ENCODE data around the gene PGPEP1. TPM values are rescaled to one million over a fixed set of nuclear protein-coding genes. Genes with fewer than 3 reads are reported as not detected.

Gene PGPEP1, protein sequence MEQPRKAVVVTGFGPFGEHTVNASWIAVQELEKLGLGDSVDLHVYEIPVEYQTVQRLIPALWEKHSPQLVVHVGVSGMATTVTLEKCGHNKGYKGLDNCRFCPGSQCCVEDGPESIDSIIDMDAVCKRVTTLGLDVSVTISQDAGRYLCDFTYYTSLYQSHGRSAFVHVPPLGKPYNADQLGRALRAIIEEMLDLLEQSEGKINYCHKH
- total RNA-seq (10 to 100 TPM; 35.7 to 52.6 (median 45.1) TPM), total RNA-seq (6.8 to 107 (median 47.6) reads per million in 29 experiments)
- total RNA-seq (2013) = 32.7 TPM

DNA sequence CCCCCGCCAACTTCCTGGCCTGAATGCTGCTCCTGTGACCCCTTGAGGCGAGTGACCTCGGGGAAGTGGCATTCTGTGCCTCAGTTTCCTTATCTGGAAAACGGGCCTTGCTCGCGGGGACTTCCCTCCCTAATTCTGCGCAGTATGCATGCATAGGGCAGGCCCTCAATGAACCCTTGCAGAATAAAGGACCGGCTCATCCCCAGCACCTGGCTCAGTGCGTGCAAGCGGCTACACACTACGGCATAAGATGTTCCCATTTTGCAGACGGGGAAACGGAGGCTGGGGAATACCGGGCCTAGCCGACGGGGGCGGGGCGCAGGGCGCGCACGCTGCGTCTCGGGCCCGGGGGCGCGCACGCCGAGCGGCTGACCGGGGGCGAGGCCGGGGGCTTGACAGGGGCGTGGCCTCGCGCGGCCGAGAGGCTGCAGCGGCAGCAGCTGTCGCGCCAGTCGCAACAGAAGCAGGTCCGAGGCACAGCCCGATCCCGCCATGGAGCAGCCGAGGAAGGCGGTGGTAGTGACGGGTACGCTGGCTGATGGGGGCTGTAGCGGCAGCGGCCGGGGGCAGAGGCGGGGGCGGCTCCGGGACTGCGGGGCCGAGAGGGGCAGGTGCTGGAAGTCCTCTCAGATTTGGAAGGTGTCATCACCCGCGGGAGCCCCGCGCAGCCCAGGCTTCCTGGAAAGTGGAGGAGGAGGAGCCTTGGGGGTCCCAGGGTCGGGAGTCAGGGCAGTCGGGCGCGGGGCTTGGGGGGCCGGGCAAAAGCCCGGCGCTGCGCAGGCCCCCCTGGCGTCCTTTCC, at the start of gene PGPEP1:
TSS of gene PGPEP1 (plus strand) at position 409 of the 800 bp plus-strand sequence. CDS start at position 493, 84 bp downstream.
- peak; percentile 53 to 62 (median 61) for ATAC-seq (replicated peaks in 1 of 4)
- H3K27ac Mint-ChIP-seq = peak within 1 kb of the TSS; percentile 94
- Histone ChIP-seq H3K36me3 (ENCODE audit: control insufficient read depth in 2 of 2, extremely low read depth in 1 of 2, insufficient read depth in 1 of 2, low read length in 1 of 2) (peaks cover 5 to 13% of the 10 kb centered on the region in 2 donors), H3K27me3 (replicated peaks in 1 of 2; ENCODE audit: control insufficient read depth in 2 of 2, extremely low read depth in 1 of 2, insufficient read depth in 2 of 2, low read length in 1 of 2) (peaks cover 0 to 2% of the 10 kb centered on the region in 2 experiments), H3K4me1 (ENCODE audit: control insufficient read depth in 1 of 2, extremely low read depth in 1 of 2, insufficient read depth in 2 of 2, low read length in 2 of 2) (peaks cover 0 to 19% of the 10 kb centered on the region in 2 experiments), H3K9me3 (no peaks in the 10 kb centered on the region), H3K27ac (ENCODE audit: low read length) (peak within 1 kb of the TSS; percentile 67), H3K4me3 (ENCODE audit: control insufficient read depth in 1 of 2, extremely low read depth in 1 of 2, low read length in 1 of 2) (peak within 1 kb of the TSS; percentile 45 to 80)
- peak in 29 of 35 experiments; percentile 4 to 75 (median 36) for DNase-seq
- no peaks in the 10 kb centered on the region for H3K9me3 Mint-ChIP-seq
- peak within 1 kb of the TSS; percentile 77 to 89 (median 87) for H3K4me3 Mint-ChIP-seq
- H3K36me3 Mint-ChIP-seq = no peaks in the 10 kb centered on the region
- no peaks in the 10 kb centered on the region for H3K27me3 Mint-ChIP-seq
- 3% methylated on average over 68 of the region's 69 CpGs for WGBS (ENCODE audit: insufficient coverage)
- ChIA-PET CTCF (no interaction called here), POLR2A (interaction anchor here in 1 of 2 donors (0.6 kb wide), 1 partner anchor 67 kb away, joined by 3 read pairs; no protein-coding TSS in a partner anchor)
- peaks cover 14 to 22% (median 20%) of the 10 kb centered on the region in 3 donors for H3K4me1 Mint-ChIP-seq

- ChIA-PET CTCF (interaction anchor here (0.6 to 2.4 kb wide), 5 partner anchors 9 to 37 kb away, joined by 3 to 15 read pairs (median 4); partner anchors contain the start of gene JUND (in 1 of the 2)), POLR2A (interaction anchor here in 1 of 2 donors (1.9 to 4.5 kb wide), 2 partner anchors 11 to 14 kb away, joined by 13 to 95 read pairs; partner anchors contain the start of gene JUND)
- H3K27me3 ChIP-seq (replicated peaks in 1 of 2; ENCODE audit: control insufficient read depth in 2 of 2, extremely low read depth in 1 of 2, insufficient read depth in 2 of 2, low read length in 1 of 2) = no peaks in the 10 kb centered on the region
- Mint-ChIP-seq H3K36me3 (no peaks in the 10 kb centered on the region), H3K27ac (peak overlapping the region; percentile 93 to 96), H3K27me3 (no peaks in the 10 kb centered on the region), H3K9me3 (no peaks in the 10 kb centered on the region), H3K4me1 (peaks cover 49 to 68% (median 66%) of the 10 kb centered on the region in 3 donors), H3K4me3 (peak overlapping the region; percentile 66 to 89 (median 89))
- peak in 3 of 35 experiments; percentile 25 to 50 (median 40) for DNase-seq
- peaks cover 14 to 81% of the 10 kb centered on the region in 2 experiments for H3K4me1 ChIP-seq (ENCODE audit: control insufficient read depth in 1 of 2, extremely low read depth in 1 of 2, insufficient read depth in 2 of 2, low read length in 2 of 2)
- WGBS (ENCODE audit: insufficient coverage) = 30% methylated on average over 19 of the region's 21 CpGs
- peak overlapping the region; percentile 19 to 94 for H3K4me3 ChIP-seq (ENCODE audit: control insufficient read depth in 1 of 2, extremely low read depth in 1 of 2, low read length in 1 of 2)
- no peaks in the 10 kb centered on the region for H3K9me3 ChIP-seq
- peak in 1 of 4 experiments; percentile 0 for ATAC-seq (replicated peaks in 1 of 4)
- H3K27ac ChIP-seq (ENCODE audit: low read length) = peak overlapping the region; percentile 100
- H3K36me3 ChIP-seq (ENCODE audit: control insufficient read depth in 2 of 2, extremely low read depth in 1 of 2, insufficient read depth in 1 of 2, low read length in 1 of 2) = no peaks in the 10 kb centered on the region
These were observed 49.3 kb upstream of the PGPEP1 start for GRCh38 chr19:18291019-18291524.

GRCh38 chr19:18291590-18292461, 48.6 kb upstream of the PGPEP1 start:
- H3K9me3 Mint-ChIP-seq = no peaks in the 10 kb centered on the region
- no peaks in the 10 kb centered on the region for H3K36me3 Mint-ChIP-seq
- Histone ChIP-seq H3K4me1 (ENCODE audit: control insufficient read depth in 1 of 2, extremely low read depth in 1 of 2, insufficient read depth in 2 of 2, low read length in 2 of 2) (peaks cover 14 to 79% of the 10 kb centered on the region in 2 experiments), H3K27ac (ENCODE audit: low read length) (peak overlapping the region; percentile 100), H3K9me3 (no peaks in the 10 kb centered on the region), H3K27me3 (replicated peaks in 1 of 2; ENCODE audit: control insufficient read depth in 2 of 2, extremely low read depth in 1 of 2, insufficient read depth in 2 of 2, low read length in 1 of 2) (no peaks in the 10 kb centered on the region), H3K36me3 (ENCODE audit: control insufficient read depth in 2 of 2, extremely low read depth in 1 of 2, insufficient read depth in 1 of 2, low read length in 1 of 2) (no peaks in the 10 kb centered on the region), H3K4me3 (ENCODE audit: control insufficient read depth in 1 of 2, extremely low read depth in 1 of 2, low read length in 1 of 2) (peak overlapping the region; percentile 79 to 94)
- H3K27ac Mint-ChIP-seq = peak overlapping the region; percentile 93 to 96
- peaks cover 46 to 69% (median 58%) of the 10 kb centered on the region in 3 donors for H3K4me1 Mint-ChIP-seq
- peak overlapping the region; percentile 86 to 89 (median 89) for H3K4me3 Mint-ChIP-seq
- ATAC-seq (replicated peaks in 1 of 4) (peak; percentile 42 to 56 (median 52)), DNase-seq (peak in 34 of 35 experiments; percentile 56 to 86 (median 72))
- WGBS (ENCODE audit: insufficient coverage) = 0% methylated on average over 55 of the region's 75 CpGs
- POLR2A ChIA-PET = interaction anchor here (0.6 to 4.5 kb wide), 5 partner anchors 10 to 27 kb away, joined by 3 to 95 read pairs (median 13); partner anchors contain the start of gene JUND (in 2 of the 2)
- H3K27me3 Mint-ChIP-seq = no peaks in the 10 kb centered on the region
- CTCF ChIA-PET = interaction anchor here in 1 of 2 donors (1.0 to 2.4 kb wide), 2 partner anchors 10 to 13 kb away, joined by 3 to 15 read pairs; partner anchors contain the start of gene JUND

GRCh38 chr19:18292462-18292809, 48.0 kb upstream of the PGPEP1 start:
- Histone ChIP-seq H3K27me3 (replicated peaks in 1 of 2; ENCODE audit: control insufficient read depth in 2 of 2, extremely low read depth in 1 of 2, insufficient read depth in 2 of 2, low read length in 1 of 2) (no peaks in the 10 kb centered on the region), H3K4me3 (ENCODE audit: control insufficient read depth in 1 of 2, extremely low read depth in 1 of 2, low read length in 1 of 2) (peak overlapping the region; percentile 79 to 94), H3K36me3 (ENCODE audit: control insufficient read depth in 2 of 2, extremely low read depth in 1 of 2, insufficient read depth in 1 of 2, low read length in 1 of 2) (no peaks in the 10 kb centered on the region), H3K27ac (ENCODE audit: low read length) (peak overlapping the region; percentile 100), H3K9me3 (no peaks in the 10 kb centered on the region), H3K4me1 (ENCODE audit: control insufficient read depth in 1 of 2, extremely low read depth in 1 of 2, insufficient read depth in 2 of 2, low read length in 2 of 2) (peaks cover 14 to 77% of the 10 kb centered on the region in 2 experiments)
- Mint-ChIP-seq H3K36me3 (no peaks in the 10 kb centered on the region), H3K27me3 (no peaks in the 10 kb centered on the region), H3K9me3 (no peaks in the 10 kb centered on the region), H3K4me1 (peaks cover 47 to 69% (median 55%) of the 10 kb centered on the region in 3 donors), H3K27ac (peak overlapping the region; percentile 77 to 96), H3K4me3 (peak overlapping the region; percentile 86 to 89 (median 89))
- DNase-seq (peak in 2 of 35 experiments; percentile 32 to 61), ATAC-seq (replicated peaks in 1 of 4) (no peak)
- POLR2A ChIA-PET = interaction anchor here (0.6 to 4.5 kb wide), 8 partner anchors 11 to 26 kb away, joined by 3 to 95 read pairs (median 8); partner anchors contain the start of gene JUND (in 2 of the 2)
- 0% methylated on average over 14 of the region's 20 CpGs for WGBS (ENCODE audit: insufficient coverage)
- CTCF ChIA-PET = interaction anchor here in 1 of 2 donors (0.7 to 2.4 kb wide), 3 partner anchors 11 to 181 kb away, joined by 3 to 15 read pairs (median 7); partner anchors contain the start of gene JUND

GRCh38 chr19:18292810-18293641, 47.4 kb upstream of the PGPEP1 start:
- no peaks in the 10 kb centered on the region for H3K9me3 Mint-ChIP-seq
- Histone ChIP-seq H3K4me1 (ENCODE audit: control insufficient read depth in 1 of 2, extremely low read depth in 1 of 2, insufficient read depth in 2 of 2, low read length in 2 of 2) (peaks cover 14 to 72% of the 10 kb centered on the region in 2 experiments), H3K36me3 (ENCODE audit: control insufficient read depth in 2 of 2, extremely low read depth in 1 of 2, insufficient read depth in 1 of 2, low read length in 1 of 2) (no peaks in the 10 kb centered on the region), H3K27ac (ENCODE audit: low read length) (peak overlapping the region; percentile 100), H3K9me3 (no peaks in the 10 kb centered on the region), H3K27me3 (replicated peaks in 1 of 2; ENCODE audit: control insufficient read depth in 2 of 2, extremely low read depth in 1 of 2, insufficient read depth in 2 of 2, low read length in 1 of 2) (no peaks in the 10 kb centered on the region), H3K4me3 (ENCODE audit: control insufficient read depth in 1 of 2, extremely low read depth in 1 of 2, low read length in 1 of 2) (peak overlapping the region; percentile 79 to 94)
- H3K27me3 Mint-ChIP-seq = no peaks in the 10 kb centered on the region
- DNase-seq = peak in 3 of 35 experiments; percentile 40 to 47 (median 41)
- H3K36me3 Mint-ChIP-seq = no peaks in the 10 kb centered on the region
- ChIA-PET POLR2A (interaction anchor here (0.6 to 4.5 kb wide), 7 partner anchors 11 to 26 kb away, joined by 3 to 95 read pairs (median 6); partner anchors contain the start of gene JUND (in 2 of the 2)), CTCF (interaction anchor here in 1 of 2 donors (0.7 to 2.4 kb wide), 4 partner anchors 12 to 181 kb away, joined by 3 to 15 read pairs (median 5); partner anchors contain the start of gene JUND)
- H3K27ac Mint-ChIP-seq = peak overlapping the region; percentile 91 to 96
- ATAC-seq (replicated peaks in 1 of 4) = no peak
- H3K4me3 Mint-ChIP-seq = peak overlapping the region; percentile 86 to 89 (median 89)
- peaks cover 47 to 69% (median 55%) of the 10 kb centered on the region in 3 donors for H3K4me1 Mint-ChIP-seq
- 31% methylated on average over 16 of the region's 31 CpGs for WGBS (ENCODE audit: insufficient coverage)
